ENCODE results near the gene PTPRG. TPM values are rescaled to one million over a fixed set of nuclear protein-coding genes. Genes with fewer than 3 reads are reported as not detected.

PTPRG gene
- total RNA-seq, 4 donors from 2014 or later, result 11.0 to 18.5 (median 14.9) TPM

GRCh38 chr3:62214850-62215249 lies 653.5 kb downstream of the PTPRG start:
- no peak for DNase-seq (ENCODE audit: low spot score in 2 of 2)
- H3K27me3 ChIP-seq, result no peaks in the 10 kb centered on the region
- TF ChIP-seq CTCF (IDR thresholded peaks at IDR 0.05) (no peak), POLR2AphosphoS5 (IDR thresholded peaks at IDR 0.05) (no peak), POLR2A (IDR thresholded peaks at IDR 0.05) (no peak), EP300 (IDR thresholded peaks at IDR 0.05) (no peak)
- no peak overlapping the region for H3K4me3 ChIP-seq
- H3K9me3 ChIP-seq, result no peaks in the 10 kb centered on the region
- no peak overlapping the region for H3K27ac ChIP-seq
- 93% methylated on average over 4 of the region's 4 CpGs for WGBS
- no peaks in the 10 kb centered on the region for H3K4me1 ChIP-seq
- H3K36me3 ChIP-seq, result peaks cover 2% of the 10 kb centered on the region

GRCh38 chr3:62220616-62221015 lies 659.2 kb downstream of the PTPRG start:
- H3K27ac ChIP-seq, result no peak overlapping the region
- DNase-seq (ENCODE audit: low spot score in 2 of 2), result no peak

GRCh38 chr3:62225051-62225450 lies 663.7 kb downstream of the PTPRG start:
- Histone ChIP-seq H3K4me1 (no peaks in the 10 kb centered on the region), H3K36me3 (peaks cover 2% of the 10 kb centered on the region), H3K27me3 (no peaks in the 10 kb centered on the region), H3K4me3 (no peak overlapping the region), H3K9me3 (no peaks in the 10 kb centered on the region), H3K27ac (no peak overlapping the region)
- no peak for TF ChIP-seq CTCF (IDR thresholded peaks at IDR 0.05)
- no peak for TF ChIP-seq POLR2A (IDR thresholded peaks at IDR 0.05)
- TF ChIP-seq EP300 (IDR thresholded peaks at IDR 0.05), result no peak
- no peak for TF ChIP-seq POLR2AphosphoS5 (IDR thresholded peaks at IDR 0.05)
- WGBS, result 70% methylated on average over 2 of the region's 2 CpGs
- DNase-seq (ENCODE audit: low spot score in 2 of 2), result no peak

More at GRCh38 chr3:62220616-62221015, 659.2 kb downstream of the PTPRG start:
- Histone ChIP-seq H3K4me3 (no peak overlapping the region), H3K9me3 (no peaks in the 10 kb centered on the region), H3K27me3 (no peaks in the 10 kb centered on the region), H3K4me1 (no peaks in the 10 kb centered on the region), H3K36me3 (peaks cover 5% of the 10 kb centered on the region)
- TF ChIP-seq POLR2A (IDR thresholded peaks at IDR 0.05) (no peak), CTCF (IDR thresholded peaks at IDR 0.05) (no peak), EP300 (IDR thresholded peaks at IDR 0.05) (no peak), POLR2AphosphoS5 (IDR thresholded peaks at IDR 0.05) (no peak)

GRCh38 chr3:62226601-62227339 lies 665.4 kb downstream of the PTPRG start:
- no peak overlapping the region for H3K4me3 ChIP-seq
- no peaks in the 10 kb centered on the region for H3K27me3 ChIP-seq
- H3K9me3 ChIP-seq, result no peaks in the 10 kb centered on the region
- DNase-seq (ENCODE audit: low spot score in 2 of 2), result no peak
- no peaks in the 10 kb centered on the region for H3K36me3 ChIP-seq
- no peaks in the 10 kb centered on the region for H3K4me1 ChIP-seq
- WGBS, result 95% methylated on average over 6 of the region's 6 CpGs
- no peak overlapping the region for H3K27ac ChIP-seq
- TF ChIP-seq POLR2A (IDR thresholded peaks at IDR 0.05) (no peak), CTCF (IDR thresholded peaks at IDR 0.05) (no peak), EP300 (IDR thresholded peaks at IDR 0.05) (no peak), POLR2AphosphoS5 (IDR thresholded peaks at IDR 0.05) (no peak)

- no peaks in the 10 kb centered on the region for H3K4me1 ChIP-seq
- H3K36me3 ChIP-seq, result no peaks in the 10 kb centered on the region
- H3K27me3 ChIP-seq, result no peaks in the 10 kb centered on the region
- no peak for DNase-seq (ENCODE audit: low spot score in 2 of 2)
- H3K27ac ChIP-seq, result no peak overlapping the region
- TF ChIP-seq POLR2AphosphoS5 (IDR thresholded peaks at IDR 0.05) (no peak), EP300 (IDR thresholded peaks at IDR 0.05) (no peak)
- H3K4me3 ChIP-seq, result no peak overlapping the region
- WGBS, result 92% methylated on average over 3 of the region's 3 CpGs
- no peaks in the 10 kb centered on the region for H3K9me3 ChIP-seq
Observed at GRCh38 chr3:62228467-62228866, 667.1 kb downstream of the PTPRG start.

All from suprapubic skin (tissue), 4 donors.